MCF 10A (cell line): Measurements from ENCODE around the gene TTYH1. TPM values are rescaled to one million over a fixed set of nuclear protein-coding genes. Genes with fewer than 3 reads are reported as not detected.

ENCODE experiments used
- BruUV-seq: library from RNA; stranded (reverse); fragments of 400-500 nt; replicated peaks from 2 replicates; lab custom pipeline; 2021; lab: Mats Ljungman, UMichigan
- CTCF ChIA-PET: fragments of 300-600 bp; sonication (Branson Sonifier 250); formaldehyde crosslinking; extraction: SDS; loops from one replicate; lab custom pipeline; 2021; ENCODE audit warnings: antibody characterized with exemption, inconsistent platforms; lab: Yijun Ruan, JAX
- POLR2A ChIA-PET: fragments of 300-600, 350-650 bp; sonication (Branson Sonifier 250); formaldehyde crosslinking; extraction: SDS; loops from one replicate; lab custom pipeline; 2020; ENCODE audit warnings: antibody characterized with exemption, inconsistent platforms; lab: Yijun Ruan, JAX
- DNase-seq: peaks from one replicate; pipeline ENCODE4 v3.0.0-alpha.2; 2018; ENCODE audit not compliant: unreplicated experiment
- H3K27ac Mint-ChIP-seq: one replicate; pipeline ENCODE4 v1.8.0; 2022; ENCODE audit warnings: mild to moderate bottlenecking, low read depth, mixed read lengths; ENCODE audit not compliant: unreplicated experiment
- H3K27me3 Mint-ChIP-seq: one replicate; pipeline ENCODE4 v1.8.0; 2022; ENCODE audit warnings: mixed read lengths; ENCODE audit not compliant: insufficient read depth, unreplicated experiment
- H3K36me3 Mint-ChIP-seq: one replicate; pipeline ENCODE4 v1.8.0; 2022; ENCODE audit warnings: mild to moderate bottlenecking, moderate library complexity, mixed read lengths; ENCODE audit not compliant: insufficient read depth, unreplicated experiment
- H3K4me1 Mint-ChIP-seq: one replicate; pipeline ENCODE4 v1.8.0; 2022; ENCODE audit warnings: mixed read lengths; ENCODE audit not compliant: insufficient read depth, unreplicated experiment
- H3K4me3 Mint-ChIP-seq: one replicate; pipeline ENCODE4 v1.8.0; 2022; ENCODE audit warnings: mild to moderate bottlenecking, moderate library complexity, mixed read lengths; ENCODE audit not compliant: unreplicated experiment
- H3K9me3 Mint-ChIP-seq: one replicate; pipeline ENCODE4 v1.8.0; 2022; ENCODE audit warnings: mixed read lengths; ENCODE audit not compliant: unreplicated experiment
- CTCF ChIP-seq: fragments of 200-600 bp; IDR thresholded peaks from one replicate; pipeline ENCODE4 v1.8.0; 2022; ENCODE audit warnings: antibody characterized with exemption, mild to moderate bottlenecking; ENCODE audit not compliant: unreplicated experiment
- intact Hi-C: fragments of 100-400 bp; cut with micrococcal nuclease; formaldehyde crosslinking; loops from 2 replicates; pipeline ENCODE4 v1.14.1; 2022
- total RNA-seq: library from RNA; stranded (reverse); gene quantifications from 2 replicates; pipeline ENCODE4 v1.2.3, GENCODE V29; 2022

Gene TTYH1
- total RNA-seq, 1 experiment from 2014 or later: not detected

GRCh38 chr19:54459282-54460229 lies 44.3 kb downstream of the TTYH1 start:
- ChIA-PET CTCF (interaction anchor here (1.0 kb wide), 1 partner anchor 9 kb away, joined by 3 read pairs; no protein-coding TSS in a partner anchor), POLR2A (interaction anchor here (6.8 kb wide), 1 partner anchor 10 kb away, joined by 157 read pairs; the partner anchor contains the start of gene LENG8)
- H3K9me3 Mint-ChIP-seq: no peaks in the 10 kb centered on the region
- no TSS peak for BruUV-seq
- intact Hi-C loops: loop anchor here (5.0 kb wide), 1 partner anchor 1683 kb away; the partner anchor contains the start of gene ZNF444
- no peak for DNase-seq
- no peak for TF ChIP-seq CTCF
- H3K27ac Mint-ChIP-seq: no peak overlapping the region
- H3K4me1 Mint-ChIP-seq: peaks cover 16% of the 10 kb centered on the region
- peaks cover 84% of the 10 kb centered on the region for H3K36me3 Mint-ChIP-seq
- H3K4me3 Mint-ChIP-seq: peak overlapping the region; percentile 56
- no peaks in the 10 kb centered on the region for H3K27me3 Mint-ChIP-seq

GRCh38 chr19:54460230-54461005 lies 45.2 kb downstream of the TTYH1 start:
- H3K27me3 Mint-ChIP-seq: no peaks in the 10 kb centered on the region
- no TSS peak for BruUV-seq

GRCh38 chr19:54461210-54461609 lies 45.9 kb downstream of the TTYH1 start:
- Mint-ChIP-seq H3K27ac (peak overlapping the region; percentile 27), H3K36me3 (peaks cover 67% of the 10 kb centered on the region), H3K4me3 (peak overlapping the region; percentile 84), H3K27me3 (no peaks in the 10 kb centered on the region), H3K4me1 (peaks cover 16% of the 10 kb centered on the region), H3K9me3 (no peaks in the 10 kb centered on the region)
- POLR2A ChIA-PET: interaction anchor here (2.0 to 6.8 kb wide), 2 partner anchors 9 to 12 kb away, joined by 4 to 157 read pairs; partner anchors contain the start of gene LENG8
- no peak for DNase-seq
- BruUV-seq: TSS peak; percentile 9
- no peak for TF ChIP-seq CTCF
- intact Hi-C loops: loop anchor here (5.0 kb wide), 1 partner anchor 1681 kb away; the partner anchor contains the start of gene ZNF444
- CTCF ChIA-PET: no interaction called here

More at GRCh38 chr19:54460230-54461005, 45.2 kb downstream of the TTYH1 start:
- Mint-ChIP-seq H3K4me1 (peaks cover 16% of the 10 kb centered on the region), H3K4me3 (no peak overlapping the region), H3K36me3 (peaks cover 75% of the 10 kb centered on the region), H3K27ac (no peak overlapping the region), H3K9me3 (no peaks in the 10 kb centered on the region)
- no peak for DNase-seq
- ChIA-PET CTCF (no interaction called here), POLR2A (interaction anchor here (2.0 to 6.8 kb wide), 2 partner anchors 8 to 11 kb away, joined by 4 to 157 read pairs; partner anchors contain the start of gene LENG8)
- intact Hi-C loops: loop anchor here (5.0 kb wide), 1 partner anchor 1682 kb away; the partner anchor contains the start of gene ZNF444
- no peak for TF ChIP-seq CTCF
